HG03460 (cell line): ENCODE measurements around the gene SLC18A2.
A peak's percentile ranks its signal among the peaks of the same experiment; 100 is the strongest.

Experiments
- ATAC-seq: cut with Tn5 transposase; IDR thresholded peaks from one replicate; pipeline ENCODE4 v1.9.1; 2021; ENCODE audit not compliant: unreplicated experiment

The SLC18A2 gene

GRCh38 chr10:117237401-117237991, 3.4 kb upstream of the SLC18A2 start:
- ATAC-seq, result no peak

- ATAC-seq, result no peak
These were observed 1.9 kb upstream of the SLC18A2 start for GRCh38 chr10:117239051-117239450.

GRCh38 chr10:117239721-117240620, 943 bp upstream of the SLC18A2 start:
- ATAC-seq, result no peak

DNA sequence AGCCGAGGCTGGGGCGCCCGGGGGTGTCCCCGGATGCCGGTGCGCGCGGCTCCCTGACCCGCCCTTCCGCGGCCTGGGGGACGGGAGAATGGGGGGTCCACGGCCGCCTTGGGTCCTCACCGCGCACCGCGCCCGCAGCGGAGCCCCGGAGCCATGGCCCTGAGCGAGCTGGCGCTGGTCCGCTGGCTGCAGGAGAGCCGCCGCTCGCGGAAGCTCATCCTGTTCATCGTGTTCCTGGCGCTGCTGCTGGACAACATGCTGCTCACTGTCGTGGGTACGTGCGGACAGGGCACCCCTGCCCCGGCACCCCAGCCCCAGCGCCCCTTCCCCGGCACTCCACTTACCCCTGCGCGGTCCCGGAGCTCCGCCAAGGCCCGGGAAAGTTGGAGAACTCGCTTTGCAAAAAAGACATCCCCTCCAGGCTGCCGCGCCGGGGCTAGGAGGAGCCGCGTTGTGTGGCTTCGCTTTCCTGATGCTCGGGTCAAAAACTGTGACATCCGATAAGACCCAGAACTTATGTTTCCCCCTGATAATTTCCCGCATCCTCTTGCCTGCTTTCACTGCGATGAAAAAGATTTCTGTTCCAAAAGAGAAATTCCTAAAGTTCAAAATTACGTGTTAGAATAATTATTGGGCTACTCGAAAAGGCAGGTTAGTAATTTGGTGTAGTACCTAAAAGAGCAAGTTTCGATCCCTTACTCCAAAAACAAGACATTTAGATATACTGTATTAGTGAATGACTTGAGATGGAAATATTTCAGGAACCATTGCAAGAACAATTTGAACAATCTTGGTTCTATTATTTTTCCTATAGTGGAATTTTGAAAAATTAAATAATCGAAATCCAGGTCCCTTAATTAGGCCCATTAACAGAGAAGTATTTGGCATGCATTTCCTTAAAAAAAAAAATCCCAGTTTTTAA, 888 bp downstream of the SLC18A2 start:
- no peak for ATAC-seq

DNA sequence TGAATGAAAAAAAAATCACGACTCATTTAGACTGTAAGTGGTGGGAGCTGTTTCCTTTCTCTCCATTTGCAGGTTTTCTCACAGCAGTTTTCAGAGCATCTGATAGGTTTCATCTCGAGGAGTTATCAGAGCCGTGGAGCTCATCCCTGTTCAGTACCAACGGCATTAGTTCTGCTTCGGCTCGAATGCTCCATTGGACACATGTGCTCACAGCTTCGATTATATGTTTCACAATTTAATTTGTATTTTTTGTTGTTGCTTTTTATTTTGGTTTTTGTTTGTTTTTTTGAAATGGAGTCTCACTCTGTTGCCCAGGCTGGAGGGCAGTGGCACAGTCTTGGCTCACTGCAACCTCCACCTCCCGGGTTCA, 1.5 kb downstream of the SLC18A2 start:
- ATAC-seq, result no peak

DNA sequence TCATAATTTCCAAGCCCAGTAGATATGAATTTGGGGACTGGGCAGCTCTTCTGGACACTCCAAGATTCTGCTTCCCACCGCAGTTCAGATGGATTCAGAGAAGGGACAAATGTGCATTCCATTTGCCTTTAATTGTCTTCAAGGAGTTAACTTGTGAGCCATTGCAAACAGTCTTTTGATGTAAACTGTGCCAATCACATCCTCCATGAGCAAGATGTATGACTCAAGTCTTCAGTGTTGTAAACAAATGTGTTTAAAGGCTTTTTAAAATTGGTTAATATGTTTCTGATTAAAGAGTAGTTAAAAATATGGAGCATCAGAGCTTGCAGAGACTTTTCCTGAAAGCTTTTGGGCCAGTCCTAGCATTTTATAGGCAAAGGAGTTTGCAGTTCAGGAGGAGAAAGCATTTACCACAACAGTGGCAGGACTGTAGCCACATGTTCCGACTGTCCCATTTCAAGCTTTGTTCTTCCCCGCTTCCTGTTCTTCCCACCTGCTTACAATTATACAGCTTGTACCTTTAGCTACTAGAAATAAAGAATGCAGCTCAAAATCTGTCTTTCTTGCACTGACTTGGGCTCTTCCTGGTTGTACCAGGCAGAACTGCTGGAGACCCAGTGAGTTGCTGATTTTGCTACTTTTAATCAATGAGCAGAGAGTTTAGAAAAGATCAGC, 6.2 kb downstream of the SLC18A2 start:
- no peak for ATAC-seq

GRCh38 chr10:117248750-117249465, 8.0 kb downstream of the SLC18A2 start:
- no peak for ATAC-seq

DNA sequence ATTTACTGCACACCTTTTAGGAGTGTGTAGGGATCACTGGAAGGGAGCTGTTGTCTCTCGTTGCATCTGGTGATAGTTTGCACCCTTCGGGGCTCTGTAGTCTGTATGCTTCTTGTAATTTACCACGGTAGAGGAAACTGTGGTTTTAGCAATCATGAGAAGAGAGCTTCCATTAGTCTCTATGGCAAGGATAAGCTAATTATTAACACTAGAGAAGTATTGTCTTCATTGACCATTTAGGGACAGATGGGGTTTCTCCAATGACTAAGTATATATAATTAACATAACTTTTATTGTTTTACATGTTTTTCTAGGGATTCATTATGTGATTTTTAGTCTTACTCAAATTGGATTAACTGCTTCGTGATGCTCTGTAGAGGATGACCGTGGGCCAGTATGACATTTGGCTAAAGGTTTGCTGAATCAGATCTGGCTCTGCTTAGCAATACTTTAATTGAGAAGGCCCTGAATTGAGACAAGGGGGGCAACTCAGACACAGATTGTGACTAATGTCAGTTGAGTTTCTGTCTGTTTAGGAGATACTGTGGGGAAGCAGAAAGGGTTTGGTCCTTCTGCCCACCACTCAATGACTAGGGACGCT, 8.7 kb downstream of the SLC18A2 start:
- peak; percentile 78 for ATAC-seq

DNA sequence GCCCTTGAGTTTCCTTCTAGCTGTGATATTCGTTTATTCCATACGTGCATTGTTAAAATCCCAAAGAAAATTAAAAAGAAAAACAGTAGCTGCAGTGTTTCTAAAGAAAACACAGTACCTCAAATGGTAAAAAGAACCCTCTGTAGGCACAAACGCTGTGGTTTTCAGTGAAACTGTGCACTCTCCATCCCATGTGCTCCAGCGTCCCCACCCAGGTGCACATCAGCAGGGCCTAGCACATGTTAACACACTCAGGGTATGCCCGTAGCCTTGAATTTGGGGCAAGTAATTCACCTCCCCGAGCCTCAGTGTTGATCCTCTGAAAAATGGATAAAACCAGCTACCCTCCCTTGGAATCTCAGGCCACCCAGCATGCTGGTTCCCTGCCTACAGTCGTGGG, 9.5 kb downstream of the SLC18A2 start:
- no peak for ATAC-seq

GRCh38 chr10:117253908-117254307, 13.0 kb downstream of the SLC18A2 start:
- no peak for ATAC-seq

DNA sequence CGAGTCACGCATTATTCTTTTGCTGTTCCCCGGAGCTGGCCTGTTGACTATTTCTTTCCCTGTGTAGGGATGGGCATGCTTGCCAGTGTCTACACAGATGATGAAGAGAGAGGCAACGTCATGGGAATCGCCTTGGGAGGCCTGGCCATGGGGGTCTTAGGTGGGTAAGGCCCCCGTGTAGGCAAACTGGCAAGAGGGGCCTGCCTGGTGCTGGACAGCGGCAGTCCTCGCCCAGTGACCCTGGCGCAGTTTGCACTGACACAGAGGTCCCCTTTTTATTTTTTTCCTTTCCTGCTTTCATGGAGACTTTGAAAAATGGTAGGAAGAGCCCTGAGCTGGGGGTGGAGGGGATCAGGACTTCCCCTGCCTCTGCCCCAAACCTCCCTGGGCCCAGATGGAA, 13.4 kb downstream of the SLC18A2 start:
- ATAC-seq, result no peak

- no peak for ATAC-seq
These were observed 14.1 kb downstream of the SLC18A2 start for GRCh38 chr10:117254774-117255735.

DNA sequence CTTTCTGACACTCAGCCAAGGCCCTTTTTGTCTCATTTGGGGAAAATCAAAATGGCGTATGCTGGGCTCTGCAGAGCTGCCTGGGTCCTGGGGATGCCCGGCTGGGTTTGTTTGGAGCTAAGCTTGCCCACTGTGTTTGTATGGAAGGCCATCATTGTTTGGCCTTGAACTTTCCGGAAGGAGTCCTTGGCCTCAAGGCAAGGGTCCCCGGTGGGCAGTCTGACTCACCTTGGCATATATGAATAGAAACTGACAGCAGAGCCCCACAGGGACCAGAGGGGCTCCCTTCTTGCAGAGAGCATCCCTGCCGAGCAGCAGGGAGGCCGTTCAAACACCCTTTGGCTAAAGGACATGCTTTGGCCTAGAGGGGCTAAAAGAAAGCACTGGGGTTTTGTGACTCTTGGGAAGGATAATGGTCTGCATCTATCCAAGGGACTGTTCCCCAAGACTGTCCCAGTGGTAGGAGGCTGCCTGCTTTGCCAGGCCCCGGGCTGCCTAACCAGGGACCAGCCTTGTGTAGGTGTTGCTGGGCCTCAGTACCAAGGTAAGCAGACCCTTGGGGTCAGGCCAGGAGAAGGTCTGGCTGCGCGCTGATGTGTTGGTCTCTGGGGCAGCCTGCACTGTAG, 15.0 kb downstream of the SLC18A2 start:
- ATAC-seq, result no peak

DNA sequence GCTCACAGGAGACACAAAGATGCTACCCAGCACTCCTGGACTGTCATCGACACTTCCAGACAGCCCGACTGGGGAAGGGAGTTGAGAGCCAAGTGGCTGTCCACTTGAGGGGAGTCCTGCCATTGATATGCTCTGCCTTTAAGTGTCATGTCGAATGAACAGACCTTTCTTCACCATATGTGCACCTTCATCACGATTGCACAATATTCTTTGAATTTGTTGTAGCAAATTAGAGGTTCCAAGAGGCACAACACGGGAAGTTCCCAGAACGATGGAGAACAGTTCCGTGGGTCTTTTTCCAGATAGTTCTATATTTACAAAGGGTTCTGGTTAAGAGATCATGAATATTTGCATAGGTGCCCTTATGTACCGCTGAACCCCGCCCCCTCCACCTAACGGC, 16.0 kb downstream of the SLC18A2 start:
- no peak for ATAC-seq

GRCh38 chr10:117257721-117258120, 16.8 kb downstream of the SLC18A2 start:
- no peak for ATAC-seq

DNA sequence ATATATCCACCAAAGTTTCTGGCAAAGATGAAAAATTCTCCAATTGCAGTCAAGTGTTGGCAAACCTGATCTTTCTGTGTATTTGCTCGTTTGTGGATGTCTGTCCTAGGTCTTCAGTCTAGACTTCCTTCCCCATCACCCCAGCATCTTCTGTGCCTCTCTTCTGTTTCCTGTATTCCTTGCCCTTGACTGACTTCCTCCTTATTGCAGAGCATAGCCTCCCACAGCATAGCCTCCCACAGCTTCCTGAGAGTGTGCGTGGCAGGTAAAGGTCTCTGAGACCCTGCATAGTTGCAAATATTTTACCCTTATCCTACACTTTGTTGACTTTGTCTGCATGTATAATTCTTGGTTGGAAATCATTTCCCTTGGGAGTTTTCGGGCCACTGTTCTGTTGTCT, 18.4 kb downstream of the SLC18A2 start:
- ATAC-seq, result no peak

DNA sequence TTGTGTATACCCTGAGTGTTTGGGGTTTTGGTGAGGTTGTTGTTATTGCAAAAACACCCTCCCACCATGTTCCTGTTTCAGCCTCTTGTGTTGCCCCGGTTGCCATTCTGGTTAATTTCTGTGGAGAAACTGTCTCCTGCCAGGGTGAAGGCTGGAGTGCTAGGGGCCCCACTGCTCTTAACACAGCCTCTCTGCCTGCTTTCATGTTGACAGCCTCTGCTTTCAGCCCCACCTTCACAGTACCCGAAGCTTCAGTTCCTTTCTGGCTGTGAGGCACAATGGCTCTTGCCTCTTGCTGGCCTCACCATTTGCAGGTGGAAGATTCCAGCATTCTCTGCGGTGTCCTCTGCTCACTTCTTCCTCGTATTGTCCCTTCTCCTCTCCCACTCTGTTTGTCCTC, 19.2 kb downstream of the SLC18A2 start:
- no peak for ATAC-seq

- no peak for ATAC-seq
These were observed 20.6 kb downstream of the SLC18A2 start for GRCh38 chr10:117261501-117261900.
